GM21526 (cell line): ENCODE results near the gene STUM.
"Not testable (repeated sequence)": the region's sequence is repeated elsewhere in the genome, so short reads cannot be mapped to it uniquely, and the experiment has no call there.

Source experiments
- ATAC-seq: cut with Tn5 transposase; IDR thresholded peaks from one replicate; pipeline ENCODE4 v1.9.1; 2021; ENCODE audit warnings: moderate library complexity; ENCODE audit not compliant: unreplicated experiment, low FRiP score

STUM gene

DNA sequence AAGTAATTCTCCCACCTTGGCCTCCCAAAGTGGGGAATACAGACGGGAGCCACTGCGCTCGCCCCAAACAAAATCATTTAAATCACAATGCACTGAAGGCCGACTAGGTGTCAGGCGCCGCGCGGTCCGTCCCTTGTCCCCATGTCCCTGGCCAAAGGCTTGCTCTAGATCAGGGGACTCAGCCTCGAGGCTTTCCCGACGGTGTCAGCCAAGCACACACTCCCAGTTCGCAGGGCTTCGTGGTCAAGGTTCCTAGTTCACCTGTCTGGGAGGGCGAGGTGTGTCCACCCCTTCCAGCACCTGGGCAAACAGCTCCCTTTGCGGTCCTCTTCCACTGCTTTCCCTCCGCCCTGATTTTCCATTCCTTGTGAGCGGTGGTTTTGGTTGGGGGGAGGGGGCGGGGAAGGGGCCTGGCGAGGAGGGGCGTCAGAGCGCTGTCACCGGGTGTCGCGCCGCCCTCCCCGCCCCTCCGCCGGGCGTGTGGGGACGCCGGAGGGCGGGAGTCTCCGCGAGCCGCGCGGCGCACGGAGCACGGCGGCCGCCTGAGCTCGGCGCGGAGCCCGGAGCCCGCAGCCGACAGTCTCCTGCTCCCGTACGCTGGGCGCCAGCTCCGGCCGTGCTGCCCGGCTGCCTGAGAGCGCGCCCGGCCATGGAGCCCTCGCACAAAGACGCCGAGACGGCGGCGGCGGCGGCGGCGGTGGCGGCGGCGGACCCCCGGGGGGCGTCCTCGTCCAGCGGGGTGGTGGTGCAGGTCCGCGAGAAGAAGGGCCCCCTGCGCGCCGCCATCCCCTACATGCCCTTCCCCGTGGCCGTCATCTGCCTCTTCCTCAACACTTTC, at the start of gene STUM:
Gene STUM, plus strand, starts transcription at position 509 of the 838 bp plus-strand sequence. Its CDS starts 141 bp downstream, at position 650.
- ATAC-seq: no peak

DNA sequence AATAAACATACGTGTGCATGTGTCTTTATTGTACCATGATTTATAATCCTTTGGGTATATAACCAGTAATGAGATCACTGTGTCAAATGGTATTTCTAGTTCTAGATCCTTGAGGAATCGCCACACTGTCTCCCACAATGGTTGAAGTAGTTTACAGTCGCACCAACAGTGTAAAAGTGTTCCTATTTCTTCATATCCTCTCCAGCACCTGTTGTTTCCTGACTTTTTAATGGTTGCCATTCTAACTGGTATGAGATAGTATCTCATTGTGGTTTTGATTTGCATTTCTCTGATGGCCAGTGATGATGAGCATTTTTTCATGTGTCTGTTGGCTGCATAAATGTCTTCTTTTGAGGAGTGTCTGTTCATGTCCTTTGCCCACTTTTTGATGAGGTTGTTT, 48.9 kb upstream of the STUM start:
- not testable (repeated sequence) for ATAC-seq

- no peak for ATAC-seq
Measured at GRCh38 chr1:226506021-226506420, 42.5 kb upstream of the STUM start.

- no peak for ATAC-seq
Measured at GRCh38 chr1:226506921-226507320, 41.6 kb upstream of the STUM start.

- ATAC-seq: no peak
Measured at GRCh38 chr1:226510453-226510852, 38.1 kb upstream of the STUM start.

- ATAC-seq: no peak
Measured at GRCh38 chr1:226511296-226511695, 37.3 kb upstream of the STUM start.

DNA sequence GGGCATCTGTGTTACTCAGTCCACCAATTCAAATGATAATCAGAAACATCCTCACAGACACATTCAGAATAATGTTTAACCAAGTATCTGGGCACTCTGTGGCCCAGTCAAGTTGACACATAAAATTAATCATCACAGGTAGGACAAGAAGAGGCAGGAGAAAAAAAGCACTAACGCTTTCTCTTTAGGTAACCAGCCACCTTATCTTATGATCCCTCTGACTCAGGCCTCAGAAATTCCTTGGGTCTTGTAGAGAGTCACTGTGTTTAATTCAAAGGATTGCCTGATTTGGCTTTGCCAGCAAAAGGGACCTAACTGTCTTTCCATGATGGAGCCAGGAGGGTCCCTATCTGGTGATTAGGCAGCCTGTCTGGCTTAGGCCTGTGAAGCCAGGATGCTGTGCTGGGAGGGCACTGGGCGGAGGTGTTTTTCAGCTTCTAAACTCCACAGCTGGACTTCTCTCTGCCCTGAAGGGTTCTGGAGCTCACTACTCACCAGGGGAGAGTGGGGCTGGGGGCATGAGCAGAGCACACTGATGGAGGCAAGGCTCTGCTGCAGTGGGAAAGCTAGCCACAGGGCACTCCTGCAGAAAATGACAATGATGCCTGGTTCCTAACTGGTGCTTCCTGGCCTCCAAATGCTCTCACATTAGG, 36.4 kb upstream of the STUM start:
- no peak for ATAC-seq

DNA sequence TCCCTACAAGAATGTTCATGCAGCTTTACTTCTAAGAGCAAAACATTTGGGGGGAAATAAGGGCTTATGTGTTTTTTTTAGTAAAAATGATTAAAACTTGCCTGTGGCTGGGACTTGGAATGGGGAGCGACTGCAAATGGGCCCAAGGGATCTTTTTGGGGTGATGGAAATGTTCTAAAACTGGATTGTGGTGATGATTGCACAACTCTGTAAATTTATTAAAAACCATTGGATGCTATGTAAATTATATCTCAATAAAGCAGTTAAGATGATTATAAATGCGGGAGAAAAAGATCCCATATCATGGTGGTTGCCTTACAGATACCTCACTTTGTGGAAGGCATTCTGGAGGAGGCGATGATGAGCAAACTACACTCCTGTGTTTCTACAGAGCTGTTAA, 30.2 kb upstream of the STUM start:
- no peak for ATAC-seq

DNA sequence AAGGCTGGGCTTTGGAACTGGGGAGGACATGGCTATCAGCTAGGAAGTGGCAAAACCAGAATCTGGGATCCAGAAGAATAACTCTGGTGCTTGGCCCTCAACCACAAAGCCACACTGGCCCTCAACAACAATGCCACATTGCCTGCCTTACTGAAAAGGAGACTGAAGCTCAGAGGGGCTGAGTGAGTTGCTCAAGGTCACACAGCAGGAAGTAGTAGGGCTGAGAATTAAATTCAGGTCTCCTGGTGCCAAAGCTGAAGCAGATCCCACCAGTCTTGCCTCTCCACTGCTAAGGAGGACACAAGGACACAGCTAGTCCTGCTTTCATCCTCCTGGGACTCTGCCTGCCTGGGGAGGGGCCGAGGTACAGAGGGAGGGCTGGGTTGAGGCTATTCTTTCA, 29.4 kb upstream of the STUM start:
- no peak for ATAC-seq

GRCh38 chr1:226519716-226520598, 28.6 kb upstream of the STUM start:
- ATAC-seq: no peak

GRCh38 chr1:226520640-226521355, 27.8 kb upstream of the STUM start:
- ATAC-seq: no peak

DNA sequence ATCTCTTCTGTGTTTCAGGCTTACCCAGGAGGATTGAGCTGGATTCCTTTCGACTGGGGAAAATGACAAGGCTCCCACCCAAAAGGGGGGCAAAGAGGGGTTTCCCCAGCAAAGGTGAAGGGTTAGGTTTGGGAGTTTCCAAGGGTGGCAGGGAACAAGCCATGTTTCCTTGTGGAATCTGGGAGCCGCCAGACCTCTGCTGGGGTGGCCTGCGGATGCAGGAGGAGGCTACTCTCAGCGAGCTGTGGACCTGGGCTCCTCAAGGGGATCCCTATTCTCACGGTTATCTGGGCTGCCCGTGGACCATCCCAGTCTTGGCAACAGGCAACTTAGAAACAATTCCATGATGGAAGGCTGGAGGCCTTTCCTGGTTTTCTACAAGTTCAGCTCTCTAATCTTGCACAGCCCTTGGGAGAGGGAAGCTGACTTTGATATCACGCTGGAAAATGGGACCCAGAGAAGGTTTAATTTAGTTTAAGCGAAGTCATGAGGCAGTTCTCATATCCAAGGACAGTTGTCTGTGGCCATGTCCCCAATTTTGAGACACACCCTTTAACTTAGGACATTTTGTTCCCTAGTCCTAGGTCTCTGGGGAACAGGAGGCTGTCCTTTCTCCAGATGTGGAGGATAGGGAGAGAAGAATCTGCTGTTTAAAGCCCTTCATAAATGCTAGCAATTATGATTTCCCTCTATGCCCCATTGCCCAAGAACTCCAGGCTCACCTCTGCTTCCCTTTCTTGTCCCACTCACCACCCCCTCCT, 24.7 kb upstream of the STUM start:
- no peak for ATAC-seq

- no peak for ATAC-seq
Measured at GRCh38 chr1:226524547-226524946, 24.0 kb upstream of the STUM start.

- no peak for ATAC-seq
Measured at GRCh38 chr1:226525750-226526149, 22.8 kb upstream of the STUM start.

DNA sequence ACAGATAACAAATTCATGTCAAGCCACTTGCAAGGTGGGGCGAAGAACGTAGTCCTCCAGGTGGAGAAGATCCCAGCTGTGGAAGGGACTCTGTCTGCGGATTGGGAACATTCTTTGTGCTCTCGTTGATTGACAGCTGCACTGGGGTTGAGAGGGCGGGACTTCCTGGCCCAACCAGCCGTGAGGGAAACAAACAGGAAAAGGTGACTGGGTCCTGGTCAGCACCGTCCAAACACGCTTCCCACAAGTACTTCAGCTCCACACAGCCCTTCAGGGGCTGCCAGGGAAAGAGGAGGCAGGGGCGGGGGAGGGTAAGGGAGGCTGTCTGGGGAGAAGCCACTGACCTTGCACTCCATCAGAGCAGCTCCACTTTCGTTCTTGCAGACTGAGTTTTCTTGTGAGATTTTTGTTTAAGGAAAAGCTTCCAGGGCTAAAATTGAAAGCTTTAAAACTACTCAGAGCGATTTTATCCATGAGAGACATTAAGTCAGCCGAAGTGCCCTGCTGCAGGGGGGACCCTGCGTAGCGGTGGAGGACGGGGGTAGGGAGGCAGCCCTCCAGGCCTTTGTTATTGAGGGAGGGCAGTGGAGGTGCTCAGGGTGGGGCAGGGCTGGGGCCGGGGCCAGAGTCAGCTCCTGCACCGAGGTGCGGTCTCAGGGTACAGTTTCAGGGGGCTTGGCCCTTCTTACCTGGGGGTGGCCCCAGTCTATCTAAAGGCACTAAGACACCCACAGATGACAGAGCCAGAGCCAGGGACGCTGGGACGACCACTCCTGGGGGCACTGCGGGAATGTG, 21.6 kb upstream of the STUM start:
- ATAC-seq: no peak

GRCh38 chr1:226529891-226530290, 18.7 kb upstream of the STUM start:
- no peak for ATAC-seq

DNA sequence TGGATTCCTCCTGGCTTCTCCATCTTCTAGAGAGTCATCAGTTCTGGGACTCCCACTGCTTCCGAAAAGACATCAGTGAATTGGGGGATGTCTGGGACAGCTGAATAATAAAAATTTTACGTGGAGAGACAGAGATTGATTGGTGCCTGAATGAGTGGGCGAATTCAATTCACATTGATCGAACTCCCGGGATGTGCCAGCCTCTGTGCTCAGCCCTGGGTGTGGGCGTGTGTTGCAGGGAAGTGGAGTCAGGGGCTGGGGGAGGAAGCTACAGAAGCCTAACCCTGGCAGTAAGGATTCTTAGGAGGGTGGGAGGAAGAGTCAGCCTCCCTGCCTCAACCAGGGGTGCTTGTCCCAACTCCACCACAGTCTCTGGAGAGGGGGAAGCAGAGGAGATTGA, 18.0 kb upstream of the STUM start:
- ATAC-seq: no peak

DNA sequence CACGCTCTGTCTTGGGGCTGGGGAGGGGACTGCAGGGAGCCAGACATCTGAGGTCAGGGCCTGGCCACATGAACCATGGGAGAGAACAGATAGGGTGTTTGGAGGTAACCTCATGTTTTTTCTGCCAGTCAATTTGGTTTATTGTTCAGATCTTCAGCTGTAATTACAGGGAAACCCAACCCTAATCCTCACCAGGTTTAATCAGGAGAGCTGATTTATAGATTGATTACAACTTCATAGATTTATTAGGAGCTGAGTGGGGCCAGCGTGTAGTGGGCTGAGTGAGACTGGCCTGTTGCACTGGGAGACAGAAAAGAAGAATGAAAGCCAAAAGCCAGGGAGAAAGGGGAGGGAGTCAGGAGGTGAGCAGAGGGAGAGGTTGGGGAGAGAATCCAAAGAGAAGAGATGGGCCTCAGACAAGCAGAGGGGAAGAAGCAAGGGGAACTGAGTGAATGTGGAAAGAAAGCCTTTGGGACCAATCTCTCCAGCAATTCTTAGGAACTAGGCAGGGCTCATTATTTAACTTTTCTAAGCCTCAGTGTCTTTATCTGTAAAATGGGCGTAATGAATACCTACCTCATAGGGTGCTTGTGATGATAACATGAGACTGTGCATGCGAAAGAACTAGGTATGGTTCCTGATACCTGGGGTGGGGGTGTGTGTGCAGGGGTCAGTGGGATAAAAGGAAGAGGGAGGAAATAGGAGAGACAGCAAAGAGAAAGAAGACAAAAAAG, 17.0 kb upstream of the STUM start:
- no peak for ATAC-seq
